Measurements from ENCODE around the gene RELL1.

- TF ChIP-seq CHD2 (IDR thresholded peaks at IDR 0.05; ENCODE audit: low read length, partially characterized antibody) (no peak), CTCF (IDR thresholded peaks at IDR 0.05) (no peak), RAD21 (IDR thresholded peaks at IDR 0.05; ENCODE audit: low read length) (no peak), MAX (IDR thresholded peaks at IDR 0.05; ENCODE audit: low read depth) (no peak), SIN3A (IDR thresholded peaks at IDR 0.05; ENCODE audit: borderline replicate concordance, low read depth, low read length) (no peak), NFIC (IDR thresholded peaks at IDR 0.05; ENCODE audit: borderline replicate concordance) (no peak), REST (IDR thresholded peaks at IDR 0.05; ENCODE audit: low read depth, low read length) (no peak)
Observed at GRCh38 chr4:37675587-37676290, 10.4 kb downstream of the RELL1 start.
